ENCODE results near the gene AFAP1L1. TPM values are rescaled to one million over a fixed set of nuclear protein-coding genes. Genes with fewer than 3 reads are reported as not detected.

Gene AFAP1L1
- total RNA-seq, 1 experiment from 2014 or later: 15.2 TPM

DNA sequence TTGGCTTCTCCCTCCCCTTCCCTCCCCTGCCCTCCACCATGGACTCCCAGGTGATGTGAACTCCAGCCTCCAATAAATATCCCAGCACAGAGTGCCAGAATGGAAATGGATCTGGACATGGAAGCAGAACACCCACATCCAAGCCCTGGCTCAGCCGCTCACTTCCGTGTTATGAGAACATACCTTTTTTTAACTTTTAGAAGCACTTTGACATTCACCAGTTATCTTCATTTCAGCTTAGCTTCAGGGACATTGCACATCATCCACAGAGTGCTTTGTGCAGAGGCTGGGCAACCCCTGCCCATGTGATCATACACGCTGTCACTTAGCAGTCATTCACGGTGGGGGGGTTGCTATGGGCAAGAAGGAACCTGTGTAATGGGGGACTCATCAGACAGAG lies 9.1 kb downstream of the AFAP1L1 start:
- DNase-seq (ENCODE audit: low read depth, low spot score) (no peak), ATAC-seq (no peak)
- ChIA-PET CTCF (no interaction called here), POLR2A (no interaction called here)
- Histone ChIP-seq H3K9me3 (ENCODE audit: control insufficient read depth, insufficient read depth, low read depth, low read length) (no peaks in the 10 kb centered on the region), H3K36me3 (ENCODE audit: control insufficient read depth, insufficient read depth, low read length) (no peaks in the 10 kb centered on the region), H3K4me3 (ENCODE audit: low read depth in 2 of 2, low read length in 2 of 2) (no peak overlapping the region), H3K27ac (ENCODE audit: low read length) (no peak overlapping the region), H3K27me3 (ENCODE audit: control insufficient read depth, insufficient read depth, low read length) (no peaks in the 10 kb centered on the region), H3K4me1 (ENCODE audit: control insufficient read depth, insufficient read depth, low read length) (no peaks in the 10 kb centered on the region)
- no TSS peak for BruUV-seq (replicated peaks)
- in situ Hi-C loops (cut with HindIII; ENCODE audit: low pct_unique_long_range_greater_than_20kb, low sequenced_read_pairs): no loop called here
- TF ChIP-seq TCF7L2 (IDR thresholded peaks at IDR 0.05; ENCODE audit: low read depth, low read length) (no peak), SIN3A (IDR thresholded peaks at IDR 0.05; ENCODE audit: borderline replicate concordance, insufficient read depth, low read depth, low read length) (no peak), POLR2AphosphoS5 (IDR thresholded peaks at IDR 0.05; ENCODE audit: low read depth, low read length) (no peak)
- TF ChIP-seq, protein P1, sequence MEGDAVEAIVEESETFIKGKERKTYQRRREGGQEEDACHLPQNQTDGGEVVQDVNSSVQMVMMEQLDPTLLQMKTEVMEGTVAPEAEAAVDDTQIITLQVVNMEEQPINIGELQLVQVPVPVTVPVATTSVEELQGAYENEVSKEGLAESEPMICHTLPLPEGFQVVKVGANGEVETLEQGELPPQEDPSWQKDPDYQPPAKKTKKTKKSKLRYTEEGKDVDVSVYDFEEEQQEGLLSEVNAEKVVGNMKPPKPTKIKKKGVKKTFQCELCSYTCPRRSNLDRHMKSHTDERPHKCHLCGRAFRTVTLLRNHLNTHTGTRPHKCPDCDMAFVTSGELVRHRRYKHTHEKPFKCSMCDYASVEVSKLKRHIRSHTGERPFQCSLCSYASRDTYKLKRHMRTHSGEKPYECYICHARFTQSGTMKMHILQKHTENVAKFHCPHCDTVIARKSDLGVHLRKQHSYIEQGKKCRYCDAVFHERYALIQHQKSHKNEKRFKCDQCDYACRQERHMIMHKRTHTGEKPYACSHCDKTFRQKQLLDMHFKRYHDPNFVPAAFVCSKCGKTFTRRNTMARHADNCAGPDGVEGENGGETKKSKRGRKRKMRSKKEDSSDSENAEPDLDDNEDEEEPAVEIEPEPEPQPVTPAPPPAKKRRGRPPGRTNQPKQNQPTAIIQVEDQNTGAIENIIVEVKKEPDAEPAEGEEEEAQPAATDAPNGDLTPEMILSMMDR (IDR thresholded peaks at IDR 0.05): no peak
- TF ChIP-seq, protein P2, sequence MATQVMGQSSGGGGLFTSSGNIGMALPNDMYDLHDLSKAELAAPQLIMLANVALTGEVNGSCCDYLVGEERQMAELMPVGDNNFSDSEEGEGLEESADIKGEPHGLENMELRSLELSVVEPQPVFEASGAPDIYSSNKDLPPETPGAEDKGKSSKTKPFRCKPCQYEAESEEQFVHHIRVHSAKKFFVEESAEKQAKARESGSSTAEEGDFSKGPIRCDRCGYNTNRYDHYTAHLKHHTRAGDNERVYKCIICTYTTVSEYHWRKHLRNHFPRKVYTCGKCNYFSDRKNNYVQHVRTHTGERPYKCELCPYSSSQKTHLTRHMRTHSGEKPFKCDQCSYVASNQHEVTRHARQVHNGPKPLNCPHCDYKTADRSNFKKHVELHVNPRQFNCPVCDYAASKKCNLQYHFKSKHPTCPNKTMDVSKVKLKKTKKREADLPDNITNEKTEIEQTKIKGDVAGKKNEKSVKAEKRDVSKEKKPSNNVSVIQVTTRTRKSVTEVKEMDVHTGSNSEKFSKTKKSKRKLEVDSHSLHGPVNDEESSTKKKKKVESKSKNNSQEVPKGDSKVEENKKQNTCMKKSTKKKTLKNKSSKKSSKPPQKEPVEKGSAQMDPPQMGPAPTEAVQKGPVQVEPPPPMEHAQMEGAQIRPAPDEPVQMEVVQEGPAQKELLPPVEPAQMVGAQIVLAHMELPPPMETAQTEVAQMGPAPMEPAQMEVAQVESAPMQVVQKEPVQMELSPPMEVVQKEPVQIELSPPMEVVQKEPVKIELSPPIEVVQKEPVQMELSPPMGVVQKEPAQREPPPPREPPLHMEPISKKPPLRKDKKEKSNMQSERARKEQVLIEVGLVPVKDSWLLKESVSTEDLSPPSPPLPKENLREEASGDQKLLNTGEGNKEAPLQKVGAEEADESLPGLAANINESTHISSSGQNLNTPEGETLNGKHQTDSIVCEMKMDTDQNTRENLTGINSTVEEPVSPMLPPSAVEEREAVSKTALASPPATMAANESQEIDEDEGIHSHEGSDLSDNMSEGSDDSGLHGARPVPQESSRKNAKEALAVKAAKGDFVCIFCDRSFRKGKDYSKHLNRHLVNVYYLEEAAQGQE (IDR thresholded peaks at IDR 0.05; ENCODE audit: insufficient read depth in 1 of 2, low read depth in 2 of 2, low read length in 1 of 2): no peak
- intact Hi-C loops (cut with micrococcal nuclease; ENCODE audit: unreplicated experiment): no loop called here

DNA sequence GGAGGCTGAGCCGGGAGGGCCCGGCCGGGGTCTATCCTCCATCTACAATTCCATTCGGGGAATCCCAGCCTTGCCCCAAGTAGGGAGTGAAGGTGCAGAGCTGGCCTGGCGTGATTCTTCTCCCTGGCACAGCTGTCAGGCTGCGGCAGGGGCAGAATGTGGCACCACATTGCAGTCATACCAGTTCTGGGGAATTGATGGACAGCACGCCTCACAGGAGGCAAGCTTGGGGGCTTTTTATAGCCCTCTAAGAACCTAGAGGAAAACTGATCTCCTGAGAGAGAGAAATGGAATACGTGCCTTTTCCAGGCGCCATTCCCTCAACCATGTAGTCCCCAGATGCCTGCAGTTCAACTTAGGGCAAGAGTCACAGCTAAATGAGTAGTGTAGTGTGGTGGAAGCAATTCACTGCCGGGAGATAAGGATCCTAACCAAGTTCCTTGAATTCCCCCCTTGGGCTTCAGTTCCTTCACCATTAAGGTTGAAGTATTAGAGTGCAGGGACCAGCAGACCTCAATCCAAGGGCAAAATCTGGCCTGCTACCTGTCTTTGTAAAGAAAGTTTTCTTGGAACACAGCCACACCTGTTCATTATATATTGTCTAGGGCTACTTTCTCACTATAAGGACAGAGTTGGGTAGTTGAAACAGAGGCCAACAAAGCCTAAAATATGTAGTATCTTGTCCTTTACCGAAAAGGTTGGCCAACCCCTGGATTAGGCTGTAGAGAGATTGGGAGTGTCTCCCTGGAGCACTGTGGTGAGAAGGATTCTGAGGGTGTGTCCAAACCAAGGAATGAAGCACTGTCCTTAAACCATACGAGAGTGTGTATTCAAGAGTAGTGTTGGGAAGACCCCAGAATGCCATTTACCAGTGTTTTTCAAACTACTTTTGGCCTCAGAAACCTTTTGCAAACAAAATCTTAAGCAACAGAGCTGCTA lies 10.6 kb downstream of the AFAP1L1 start:
- H3K36me3 ChIP-seq (ENCODE audit: control insufficient read depth, insufficient read depth, low read length): no peaks in the 10 kb centered on the region
- intact Hi-C loops (cut with micrococcal nuclease; ENCODE audit: unreplicated experiment): no loop called here
- no peaks in the 10 kb centered on the region for H3K9me3 ChIP-seq (ENCODE audit: control insufficient read depth, insufficient read depth, low read depth, low read length)
- H3K27me3 ChIP-seq (ENCODE audit: control insufficient read depth, insufficient read depth, low read length): no peaks in the 10 kb centered on the region
- H3K4me1 ChIP-seq (ENCODE audit: control insufficient read depth, insufficient read depth, low read length): no peaks in the 10 kb centered on the region
- CTCF ChIA-PET: no interaction called here
- POLR2A ChIA-PET: no interaction called here
- no TSS peak for BruUV-seq (replicated peaks)
- no peak overlapping the region for H3K4me3 ChIP-seq (ENCODE audit: low read depth in 2 of 2, low read length in 2 of 2)
- in situ Hi-C loops (cut with HindIII; ENCODE audit: low pct_unique_long_range_greater_than_20kb, low sequenced_read_pairs): no loop called here
- H3K27ac ChIP-seq (ENCODE audit: low read length): no peak overlapping the region
- TF ChIP-seq SIN3A (IDR thresholded peaks at IDR 0.05; ENCODE audit: borderline replicate concordance, insufficient read depth, low read depth, low read length): no peak
- no peak for TF ChIP-seq TCF7L2 (IDR thresholded peaks at IDR 0.05; ENCODE audit: low read depth, low read length)
- no peak for TF ChIP-seq POLR2AphosphoS5 (IDR thresholded peaks at IDR 0.05; ENCODE audit: low read depth, low read length)
- TF ChIP-seq, protein P2 (IDR thresholded peaks at IDR 0.05; ENCODE audit: insufficient read depth in 1 of 2, low read depth in 2 of 2, low read length in 1 of 2): no peak
- TF ChIP-seq, protein P1 (IDR thresholded peaks at IDR 0.05): no peak
- no peak for ATAC-seq
- DNase-seq (ENCODE audit: low read depth, low spot score): no peak
